Measurements from ENCODE around the gene SALL1.

DNA sequence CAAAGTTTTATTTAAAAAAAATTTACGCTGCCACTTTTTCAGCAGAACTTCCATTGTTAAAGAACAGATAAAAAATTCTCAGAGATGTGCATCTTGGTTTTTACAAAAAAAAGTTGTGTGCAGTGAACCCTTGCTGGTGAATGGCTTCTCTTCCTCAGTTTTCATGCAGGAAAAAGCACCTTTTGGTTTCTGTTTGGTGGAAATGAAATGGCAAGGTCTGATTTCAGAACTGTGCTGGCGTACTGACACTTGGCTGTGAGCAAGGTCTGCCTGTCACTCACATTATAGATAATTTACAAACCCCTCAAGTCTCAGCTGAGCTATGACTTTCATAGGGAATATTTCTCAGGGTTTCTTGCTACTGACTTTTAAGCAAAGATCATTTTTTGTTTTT is 5.7 kb upstream of the SALL1 start:
- TF ChIP-seq TCF7L2 (IDR thresholded peaks at IDR 0.05; ENCODE audit: low read depth, low read length) (no peak), POLR2A (IDR thresholded peaks at IDR 0.05; ENCODE audit: insufficient read depth in 1 of 2, low read depth in 2 of 2, low read length in 2 of 2) (no peak), ARNT (IDR thresholded peaks at IDR 0.05) (no peak), FOXM1 (CRISPR knock-in tag; IDR thresholded peaks at IDR 0.05) (no peak), NFATC3 (CRISPR knock-in tag; IDR thresholded peaks at IDR 0.05) (no peak), TAF1 (CRISPR knock-in tag; IDR thresholded peaks at IDR 0.05) (no peak), ZNF224 (CRISPR knock-in tag; IDR thresholded peaks at IDR 0.05) (no peak), ZNF350 (CRISPR knock-in tag; IDR thresholded peaks at IDR 0.05; ENCODE audit: borderline replicate concordance, low read depth) (no peak), RFX1 (IDR thresholded peaks at IDR 0.05) (no peak)
- TF ChIP-seq, protein P1, sequence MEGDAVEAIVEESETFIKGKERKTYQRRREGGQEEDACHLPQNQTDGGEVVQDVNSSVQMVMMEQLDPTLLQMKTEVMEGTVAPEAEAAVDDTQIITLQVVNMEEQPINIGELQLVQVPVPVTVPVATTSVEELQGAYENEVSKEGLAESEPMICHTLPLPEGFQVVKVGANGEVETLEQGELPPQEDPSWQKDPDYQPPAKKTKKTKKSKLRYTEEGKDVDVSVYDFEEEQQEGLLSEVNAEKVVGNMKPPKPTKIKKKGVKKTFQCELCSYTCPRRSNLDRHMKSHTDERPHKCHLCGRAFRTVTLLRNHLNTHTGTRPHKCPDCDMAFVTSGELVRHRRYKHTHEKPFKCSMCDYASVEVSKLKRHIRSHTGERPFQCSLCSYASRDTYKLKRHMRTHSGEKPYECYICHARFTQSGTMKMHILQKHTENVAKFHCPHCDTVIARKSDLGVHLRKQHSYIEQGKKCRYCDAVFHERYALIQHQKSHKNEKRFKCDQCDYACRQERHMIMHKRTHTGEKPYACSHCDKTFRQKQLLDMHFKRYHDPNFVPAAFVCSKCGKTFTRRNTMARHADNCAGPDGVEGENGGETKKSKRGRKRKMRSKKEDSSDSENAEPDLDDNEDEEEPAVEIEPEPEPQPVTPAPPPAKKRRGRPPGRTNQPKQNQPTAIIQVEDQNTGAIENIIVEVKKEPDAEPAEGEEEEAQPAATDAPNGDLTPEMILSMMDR (CRISPR knock-in tag; IDR thresholded peaks at IDR 0.05) = no peak
- TF ChIP-seq, protein P2, sequence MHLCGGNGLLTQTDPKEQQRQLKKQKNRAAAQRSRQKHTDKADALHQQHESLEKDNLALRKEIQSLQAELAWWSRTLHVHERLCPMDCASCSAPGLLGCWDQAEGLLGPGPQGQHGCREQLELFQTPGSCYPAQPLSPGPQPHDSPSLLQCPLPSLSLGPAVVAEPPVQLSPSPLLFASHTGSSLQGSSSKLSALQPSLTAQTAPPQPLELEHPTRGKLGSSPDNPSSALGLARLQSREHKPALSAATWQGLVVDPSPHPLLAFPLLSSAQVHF (CRISPR knock-in tag; IDR thresholded peaks at IDR 0.05) = no peak

All from HepG2 (cell line).